HepG2 (cell line): ENCODE data around the gene BIN1. TPM values are rescaled to one million over a fixed set of nuclear protein-coding genes. Genes with fewer than 3 reads are reported as not detected.

Experiments used
- ATAC-seq: fragments of 200-7000 bp; cut with Tn5 transposase; 3 replicates; pipeline ENCODE4 v1.9.1; 2020; ENCODE audit warnings: mild to moderate bottlenecking, moderate library complexity
- BruUV-seq: library from RNA; stranded (reverse); fragments of 400-500 nt; replicated peaks from 2 replicates; lab custom pipeline; 2021; lab: Mats Ljungman, UMichigan
- CTCF ChIA-PET: fragments of 300-600 bp; formaldehyde crosslinking; extraction: SDS; loops from one replicate; lab custom pipeline; 2021; ENCODE audit warnings: low total read pairs, inconsistent platforms, low intra/inter-chr PET ratio; lab: Yijun Ruan, JAX
- POLR2A ChIA-PET: fragments of 350-600 bp; sonication (Branson Sonifier 250); formaldehyde crosslinking; loops from one replicate; lab custom pipeline; 2020; ENCODE audit warnings: antibody characterized with exemption, inconsistent platforms; lab: Yijun Ruan, JAX
- DNase-seq: peaks from one replicate; pipeline ENCODE4 v3.0.0-alpha.2; 2015; ENCODE audit warnings: low spot score
- FAIRE-seq: peaks from 3 replicates; lab custom pipeline; 2011; peaks lifted over from hg19 to GRCh38; lab: Jason Lieb, UNC
- H2AFZ ChIP-seq: one replicate; pipeline ENCODE4 v1.6.1; 2011; ENCODE audit warnings: low read length, inconsistent platforms
- H3K27ac ChIP-seq: fragments of 300-600 bp; 3 replicates; pipeline ENCODE4 v1.8.0; 2011; ENCODE audit warnings: mixed run types, mild to moderate bottlenecking, mixed read lengths, low read length, inconsistent platforms; ENCODE audit not compliant: insufficient read depth; ENCODE audit errors: extremely low read length
- H3K27me3 ChIP-seq, 2 experiments: fragments of 200-600 bp in 1 of 2; 2 replicates in 1 of 2; 3 replicates in 1 of 2; pipeline versions ENCODE4 v1.6.0 to v1.8.0; 2011; ENCODE audit warnings: low read length in 2 of 2, mild to moderate bottlenecking in 2 of 2, moderate library complexity in 2 of 2, inconsistent platforms in 1 of 2; ENCODE audit not compliant: insufficient read depth in 2 of 2, control insufficient read depth in 1 of 2
- H3K36me3 ChIP-seq, 2 experiments: fragments of 200-600 bp in 1 of 2; replicated peaks in 1 of 2; 2 replicates in 1 of 2; 3 replicates in 1 of 2; pipeline versions ENCODE4 v1.5.1 to v1.8.0; 2011; ENCODE audit warnings: low read length in 2 of 2, inconsistent platforms in 1 of 2; ENCODE audit not compliant: insufficient read depth in 2 of 2, control insufficient read depth in 1 of 2
- H3K4me1 ChIP-seq: 2 replicates; pipeline ENCODE4 v1.5.1; 2012; ENCODE audit warnings: low read length, inconsistent platforms; ENCODE audit not compliant: insufficient read depth
- H3K4me2 ChIP-seq: 2 replicates; pipeline ENCODE4 v1.6.0; 2011; ENCODE audit warnings: low read depth, low read length, inconsistent platforms
- H3K4me3 ChIP-seq, 3 experiments: fragments of 200-600 bp in 1 of 3; sonication (generic), shearing (Covaris generic) in 1 of 3; replicated peaks in 1 of 3; 2 replicates each; pipeline ENCODE4 v1.5.1; 2011 to 2016; ENCODE audit warnings: low read length in 3 of 3, inconsistent platforms in 2 of 3, low read depth in 2 of 3, mild to moderate bottlenecking in 2 of 3, control low read depth in 1 of 3, mixed read lengths in 1 of 3; ENCODE audit not compliant: insufficient read depth in 1 of 3
- H3K79me2 ChIP-seq: one replicate; pipeline ENCODE4 v1.6.1; 2011; ENCODE audit warnings: low read length, inconsistent platforms; ENCODE audit not compliant: insufficient read depth
- H3K9ac ChIP-seq: 2 replicates; pipeline ENCODE4 v1.6.0; 2011; ENCODE audit warnings: mild to moderate bottlenecking, low read depth, low read length, inconsistent platforms; ENCODE audit not compliant: insufficient read depth
- H3K9me3 ChIP-seq: 2 replicates; pipeline ENCODE4 v1.5.1; 2012; ENCODE audit warnings: mild to moderate bottlenecking, low read length
- H4K20me1 ChIP-seq: 2 replicates; pipeline ENCODE4 v1.6.0; 2011; ENCODE audit warnings: inconsistent platforms, mild to moderate bottlenecking, low read length, moderate library complexity; ENCODE audit not compliant: insufficient read depth
- ETV5 ChIP-seq: IDR thresholded peaks from 2 replicates; pipeline ENCODE4 v1.6.1; 2018; ENCODE audit warnings: missing biosample characterization, missing genetic modification reagents, inconsistent platforms, borderline replicate concordance
- FIP1L1 ChIP-seq: fragments of 200-400 bp; formaldehyde crosslinking; IDR thresholded peaks from 2 replicates; pipeline ENCODE4 v1.6.1; 2018; ENCODE audit warnings: low read depth, mild to moderate bottlenecking, low read length, moderate library complexity, borderline replicate concordance; ENCODE audit not compliant: insufficient read depth
- IKZF1 ChIP-seq: fragments of 450-650 bp; IDR thresholded peaks from 2 replicates; pipeline ENCODE4 v1.7.1; 2016
- MED1 ChIP-seq: sonication (generic); formaldehyde crosslinking; IDR thresholded peaks from 2 replicates; pipeline ENCODE4 v1.4.0; 2020; ENCODE audit warnings: missing genetic modification reagents
- MEF2D ChIP-seq: sonication (generic); formaldehyde crosslinking; IDR thresholded peaks from 2 replicates; pipeline ENCODE4 v1.5.1; 2020; ENCODE audit warnings: mild to moderate bottlenecking, missing genetic modification reagents
- NFE2L2 ChIP-seq: fragments of 150-350 bp; IDR thresholded peaks from 2 replicates; pipeline ENCODE4 v1.6.1; 2014; ENCODE audit warnings: low read length
- RAD21 ChIP-seq: fragments of 450-650 bp; formaldehyde crosslinking; IDR thresholded peaks from 2 replicates; pipeline ENCODE4 v1.5.0; 2020; ENCODE audit warnings: mild to moderate bottlenecking
- RBM22 ChIP-seq: fragments of 200-400 bp; formaldehyde crosslinking; optimal IDR thresholded peaks from 2 replicates; pipeline ENCODE3; 2017; ENCODE audit warnings: mild to moderate bottlenecking, low read length, moderate library complexity
- ZNF180 ChIP-seq: sonication (generic); formaldehyde crosslinking; IDR thresholded peaks from 2 replicates; pipeline ENCODE4 v1.4.0; 2020; ENCODE audit warnings: low read depth, missing genetic modification reagents, borderline replicate concordance
- ZNF329 ChIP-seq: sonication (generic); formaldehyde crosslinking; IDR thresholded peaks from 2 replicates; pipeline ENCODE4 v1.9.0; 2021; ENCODE audit warnings: low read depth, mild to moderate bottlenecking, missing genetic modification reagents
- ZNF34 ChIP-seq: sonication (generic); formaldehyde crosslinking; IDR thresholded peaks from 2 replicates; pipeline ENCODE4 v1.4.0; 2020; ENCODE audit warnings: mild to moderate bottlenecking, missing genetic modification reagents, borderline replicate concordance
- ZNF749 ChIP-seq: sonication (generic); formaldehyde crosslinking; IDR thresholded peaks from 2 replicates; pipeline ENCODE4 v1.8.0; 2022; ENCODE audit warnings: mild to moderate bottlenecking, missing genetic modification reagents, moderate library complexity, borderline replicate concordance
- WGBS: methylation state at CpG from one replicate; pipeline ENCODE4 v1.1.6; 2017; ENCODE audit warnings: low lambda C conversion rate; 5-methylcytosine and 5-hydroxymethylcytosine counted together
- in situ Hi-C: cut with HindIII; loops from 2 replicates; pipeline ENCODE4 v1.10.0; 2017; ENCODE audit warnings: low pct_unique_long_range_greater_than_20kb; ENCODE audit not compliant: extremely low pct_ligation_motif_present
- intact Hi-C: fragments of 100-400 bp; cut with micrococcal nuclease; formaldehyde crosslinking; loops from one replicate; pipeline ENCODE4 v1.10.0; 2022; ENCODE audit not compliant: unreplicated experiment
- polyA plus RNA-seq, 8 experiments: library from polyadenylated mRNA; depleted of rRNA in 3 of 8; stranded (reverse) in 7 of 8; unstranded in 1 of 8; fragments of >200 nt; fragmentation: Illumina TruSeq in 4 of 8; extraction: Trizol in 4 of 8; gene quantifications; 2 replicates each; pipeline versions ENCODE4 v1.2.1 to v1.2.3, GENCODE V29; 2011 to 2016; ENCODE audit warnings: low read depth in 4 of 8, missing spikeins in 1 of 8, mixed read lengths in 1 of 8; ENCODE audit not compliant: insufficient read depth in 1 of 8
- total RNA-seq, 5 experiments: library from RNA; depleted of rRNA; stranded (reverse); fragments of >200 nt; fragmentation: Illumina TruSeq; extraction: Trizol; gene quantifications; 2 replicates each; pipeline ENCODE4 v1.2.3, GENCODE V29; 2016; ENCODE audit warnings: low read depth in 1 of 5
- TF ChIP-seq, protein P1 (sequence below): sonication (generic); formaldehyde crosslinking; IDR thresholded peaks from 2 replicates; pipeline ENCODE4 v1.8.1; 2023; ENCODE audit warnings: mild to moderate bottlenecking, inconsistent platforms, moderate library complexity, missing genetic modification reagents, borderline replicate concordance
- TF ChIP-seq, protein P2 (sequence below): sonication (generic); formaldehyde crosslinking; IDR thresholded peaks from 2 replicates; pipeline ENCODE4 v1.4.0; 2020; ENCODE audit warnings: missing genetic modification reagents
- TF ChIP-seq, protein P3 (sequence below): sonication (generic); IDR thresholded peaks from 2 replicates; pipeline ENCODE4 v1.6.1; 2016; ENCODE audit warnings: low read depth, borderline replicate concordance

The BIN1 gene
- total and polyA plus RNA-seq, 2 of the 13 experiments (the other 11 are each of a cell fraction or from before 2014, with no cell fraction given), result 0.93 to 1.2 TPM

DNA sequence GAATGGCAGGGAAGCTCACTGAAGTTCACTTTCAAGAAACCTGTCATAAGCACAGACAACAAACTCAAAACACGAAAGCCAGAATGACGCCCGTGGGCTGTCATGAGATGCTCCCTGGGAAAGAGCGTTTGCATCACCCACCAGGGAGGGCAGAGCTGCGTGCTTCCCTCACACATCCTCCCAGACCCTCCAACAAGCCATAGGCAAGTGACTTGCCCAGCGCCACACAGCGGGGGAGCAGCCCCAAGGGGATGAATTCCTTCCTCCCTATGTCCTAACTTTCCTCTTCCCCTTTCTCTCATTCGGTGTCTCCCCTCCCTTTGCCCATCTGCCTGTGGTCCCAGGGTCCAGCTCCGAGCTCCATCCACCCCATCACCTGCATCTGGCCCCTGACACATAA, 10.7 kb downstream of the BIN1 start:
- no peak overlapping the region for H3K4me3 ChIP-seq
- WGBS, result 33% methylated on average over 9 of the region's 9 CpGs
- no peak overlapping the region for H3K4me2 ChIP-seq
- H3K27ac ChIP-seq, result no peak overlapping the region
- POLR2A ChIA-PET, result no interaction called here
- FAIRE-seq (no peak), ATAC-seq (no peak), DNase-seq (no peak)
- H3K9me3 ChIP-seq, result no peaks in the 10 kb centered on the region
- peaks cover 12% of the 10 kb centered on the region for H3K4me1 ChIP-seq
- intact Hi-C loops (no loop called here), in situ Hi-C loops (no loop called here)
- TF ChIP-seq, protein P1, sequence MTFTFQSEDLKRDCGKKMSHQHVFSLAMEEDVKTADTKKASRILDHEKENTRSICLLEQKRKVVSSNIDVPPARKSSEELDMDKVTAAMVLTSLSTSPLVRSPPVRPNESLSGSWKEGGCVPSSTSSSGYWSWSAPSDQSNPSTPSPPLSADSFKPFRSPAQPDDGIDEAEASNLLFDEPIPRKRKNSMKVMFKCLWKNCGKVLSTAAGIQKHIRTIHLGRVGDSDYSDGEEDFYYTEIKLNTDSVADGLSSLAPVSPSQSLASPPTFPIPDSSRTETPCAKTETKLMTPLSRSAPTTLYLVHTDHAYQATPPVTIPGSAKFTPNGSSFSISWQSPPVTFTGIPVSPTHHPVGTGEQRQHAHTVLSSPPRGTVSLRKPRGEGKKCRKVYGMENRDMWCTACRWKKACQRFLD (CRISPR knock-in tag), result no peak
- TF ChIP-seq ZNF329 (CRISPR knock-in tag), result no peak
- no peak for TF ChIP-seq RAD21
- no peak for TF ChIP-seq IKZF1
- TF ChIP-seq ZNF180 (CRISPR knock-in tag), result no peak
- TF ChIP-seq RBM22, result no peak
- TF ChIP-seq ZNF34 (CRISPR knock-in tag), result no peak
- TF ChIP-seq FIP1L1, result no peak
- TF ChIP-seq ZNF749 (CRISPR knock-in tag), result no peak
- TF ChIP-seq, protein P2, sequence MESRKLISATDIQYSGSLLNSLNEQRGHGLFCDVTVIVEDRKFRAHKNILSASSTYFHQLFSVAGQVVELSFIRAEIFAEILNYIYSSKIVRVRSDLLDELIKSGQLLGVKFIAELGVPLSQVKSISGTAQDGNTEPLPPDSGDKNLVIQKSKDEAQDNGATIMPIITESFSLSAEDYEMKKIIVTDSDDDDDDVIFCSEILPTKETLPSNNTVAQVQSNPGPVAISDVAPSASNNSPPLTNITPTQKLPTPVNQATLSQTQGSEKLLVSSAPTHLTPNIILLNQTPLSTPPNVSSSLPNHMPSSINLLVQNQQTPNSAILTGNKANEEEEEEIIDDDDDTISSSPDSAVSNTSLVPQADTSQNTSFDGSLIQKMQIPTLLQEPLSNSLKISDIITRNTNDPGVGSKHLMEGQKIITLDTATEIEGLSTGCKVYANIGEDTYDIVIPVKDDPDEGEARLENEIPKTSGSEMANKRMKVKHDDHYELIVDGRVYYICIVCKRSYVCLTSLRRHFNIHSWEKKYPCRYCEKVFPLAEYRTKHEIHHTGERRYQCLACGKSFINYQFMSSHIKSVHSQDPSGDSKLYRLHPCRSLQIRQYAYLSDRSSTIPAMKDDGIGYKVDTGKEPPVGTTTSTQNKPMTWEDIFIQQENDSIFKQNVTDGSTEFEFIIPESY (CRISPR knock-in tag), result no peak
- TF ChIP-seq NFE2L2, result no peak
- no peak for TF ChIP-seq MEF2D
- TF ChIP-seq, protein P3, sequence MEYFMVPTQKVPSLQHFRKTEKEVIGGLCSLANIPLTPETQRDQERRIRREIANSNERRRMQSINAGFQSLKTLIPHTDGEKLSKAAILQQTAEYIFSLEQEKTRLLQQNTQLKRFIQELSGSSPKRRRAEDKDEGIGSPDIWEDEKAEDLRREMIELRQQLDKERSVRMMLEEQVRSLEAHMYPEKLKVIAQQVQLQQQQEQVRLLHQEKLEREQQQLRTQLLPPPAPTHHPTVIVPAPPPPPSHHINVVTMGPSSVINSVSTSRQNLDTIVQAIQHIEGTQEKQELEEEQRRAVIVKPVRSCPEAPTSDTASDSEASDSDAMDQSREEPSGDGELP, result no peak
- no peak for TF ChIP-seq MED1 (CRISPR knock-in tag)
- TF ChIP-seq ETV5, result no peak
- no peak overlapping the region for H2AFZ ChIP-seq
- H3K9ac ChIP-seq, result no peak overlapping the region
- CTCF ChIA-PET, result no interaction called here
- no peaks in the 10 kb centered on the region for H4K20me1 ChIP-seq
- BruUV-seq, result no TSS peak
- H3K36me3 ChIP-seq, result no peaks in the 10 kb centered on the region
- peaks cover 2 to 20% of the 10 kb centered on the region in 2 experiments; a peak in 4 of 5 replicates for H3K27me3 ChIP-seq
- H3K79me2 ChIP-seq, result no peaks in the 10 kb centered on the region
